ENCODE data around the gene PPIL6. TPM values are rescaled to one million over a fixed set of nuclear protein-coding genes. Genes with fewer than 3 reads are reported as not detected.
A peak's percentile ranks its signal among the peaks of the same experiment; 100 is the strongest.

PPIL6 gene
- polyA plus RNA-seq, 2 of the 4 experiments (the other 2 are of a cell fraction) = 1.6 to 5.0 TPM

- no peak for TF ChIP-seq MYC (IDR thresholded peaks at IDR 0.05; ENCODE audit: borderline replicate concordance, low read length)
- CTCF ChIA-PET = interaction anchor here (1.0 kb wide), 1 partner anchor 220 kb away, joined by 4 read pairs; no protein-coding TSS in a partner anchor
- FAIRE-seq = no peak
Observed at GRCh38 chr6:109485266-109485935, 45.0 kb upstream of the PPIL6 start.

DNA sequence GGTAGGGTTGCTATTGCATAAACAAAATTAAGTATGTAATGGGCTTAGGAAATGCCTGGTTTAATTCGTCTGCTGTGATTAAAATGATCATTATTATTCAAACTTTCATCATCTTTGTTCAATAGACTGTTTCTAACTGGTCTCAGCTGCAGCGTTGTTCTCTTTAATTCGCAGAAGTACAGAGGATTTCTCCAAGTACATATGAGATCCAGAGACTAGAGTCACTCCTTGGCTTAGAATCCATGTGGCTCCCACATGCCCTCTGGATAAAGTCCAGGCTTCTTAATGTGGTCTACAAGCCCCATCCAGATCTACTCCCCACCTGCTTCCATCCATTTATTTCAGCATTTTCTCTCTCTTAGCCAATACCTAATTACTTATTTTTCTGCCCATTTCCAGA, 43.7 kb upstream of the PPIL6 start:
- TF ChIP-seq MAFK (IDR thresholded peaks at IDR 0.05; ENCODE audit: partially characterized antibody) (no peak), NPAS2 (CRISPR knock-in tag; IDR thresholded peaks at IDR 0.05; ENCODE audit: borderline replicate concordance) (no peak), RARB (CRISPR knock-in tag; IDR thresholded peaks at IDR 0.05) (no peak), FOSL2 (IDR thresholded peaks at IDR 0.05) (no peak), FOSL2 (CRISPR knock-in tag; IDR thresholded peaks at IDR 0.05) (no peak), RAD21 (conservative IDR thresholded peaks at IDR 0.05 in 1 of 2, IDR thresholded peaks at IDR 0.05 in 1 of 2) (no peak), PHF8 (IDR thresholded peaks at IDR 0.05; ENCODE audit: borderline replicate concordance, low read depth) (no peak), HES2 (IDR thresholded peaks at IDR 0.05) (no peak), NR3C1 (IDR thresholded peaks at IDR 0.05) (no peak), ZNF302 (CRISPR knock-in tag; IDR thresholded peaks at IDR 0.05) (no peak), CBX2 (IDR thresholded peaks at IDR 0.05; ENCODE audit: borderline replicate concordance, low read depth) (no peak), RCOR1 (IDR thresholded peaks at IDR 0.05; ENCODE audit: low read depth, low read length) (no peak), GATA3 (IDR thresholded peaks at IDR 0.05; ENCODE audit: borderline replicate concordance) (no peak), BCL3 (IDR thresholded peaks at IDR 0.05) (no peak), POLR2AphosphoS2 (conservative IDR thresholded peaks at IDR 0.05; ENCODE audit: low read length) (no peak), EP300 (IDR thresholded peaks at IDR 0.05) (no peak), KDM5A (IDR thresholded peaks at IDR 0.05) (no peak), NFE2L2 (conservative IDR thresholded peaks at IDR 0.05; ENCODE audit: low read length) (no peak), ZSCAN20 (CRISPR knock-in tag; IDR thresholded peaks at IDR 0.05) (no peak), BHLHE40 (IDR thresholded peaks at IDR 0.05; ENCODE audit: low read depth, low read length) (no peak)
- TF ChIP-seq, protein P1, sequence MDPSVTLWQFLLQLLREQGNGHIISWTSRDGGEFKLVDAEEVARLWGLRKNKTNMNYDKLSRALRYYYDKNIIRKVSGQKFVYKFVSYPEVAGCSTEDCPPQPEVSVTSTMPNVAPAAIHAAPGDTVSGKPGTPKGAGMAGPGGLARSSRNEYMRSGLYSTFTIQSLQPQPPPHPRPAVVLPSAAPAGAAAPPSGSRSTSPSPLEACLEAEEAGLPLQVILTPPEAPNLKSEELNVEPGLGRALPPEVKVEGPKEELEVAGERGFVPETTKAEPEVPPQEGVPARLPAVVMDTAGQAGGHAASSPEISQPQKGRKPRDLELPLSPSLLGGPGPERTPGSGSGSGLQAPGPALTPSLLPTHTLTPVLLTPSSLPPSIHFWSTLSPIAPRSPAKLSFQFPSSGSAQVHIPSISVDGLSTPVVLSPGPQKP (IDR thresholded peaks at IDR 0.05; ENCODE audit: low read depth, low read length) = no peak
- ATAC-seq (no peak), FAIRE-seq (no peak), DNase-seq (ENCODE audit: low read depth in 1 of 2, low spot score in 1 of 2) (no peak)
- peak overlapping the region; percentile 85; the same call in 2 of the 3 replicates for H3K4me3 ChIP-seq
- H3K4me1 ChIP-seq = peaks cover 32% of the 10 kb centered on the region; the same call in 2 of the 3 replicates
- WGBS (ENCODE audit: missing lambda C conversion rate) = 92% methylated on average over 3 of the region's 3 CpGs
- ChIA-PET POLR2A (no interaction called here), CTCF (no interaction called here)
- peak overlapping the region in 1 of 2 experiments; percentile 45; a peak in 1 of 6 replicates for H3K27ac ChIP-seq
- H3K4me2 ChIP-seq = peak overlapping the region; percentile 69
- no peaks in the 10 kb centered on the region for H3K9me3 ChIP-seq

More at GRCh38 chr6:109485266-109485935, 45.0 kb upstream of the PPIL6 start:
- Histone ChIP-seq H3K4me1 (peaks cover 24% of the 10 kb centered on the region; the same call in 2 of the 3 replicates), H3K4me2 (no peak overlapping the region), H3K27ac (peak overlapping the region in 1 of 2 experiments; percentile 10; a peak in 1 of 6 replicates), H3K4me3 (no peak overlapping the region), H3K9me3 (no peaks in the 10 kb centered on the region)
- 74% methylated on average over 3 of the region's 3 CpGs for WGBS (ENCODE audit: missing lambda C conversion rate)
- DNase-seq (ENCODE audit: low read depth in 1 of 2, low spot score in 1 of 2) = no peak
- ATAC-seq = no peak
- POLR2A ChIA-PET = no interaction called here

GRCh38 chr6:109483735-109484057, 43.3 kb upstream of the PPIL6 start:
- 16% methylated on average over 6 of the region's 6 CpGs for WGBS (ENCODE audit: missing lambda C conversion rate)
- Histone ChIP-seq H3K4me2 (peak overlapping the region; percentile 69), H3K9me3 (no peaks in the 10 kb centered on the region), H3K27ac (peak overlapping the region; percentile 45 to 100; a peak in 5 of 6 replicates), H3K4me3 (peak overlapping the region; percentile 85), H3K4me1 (peaks cover 36% of the 10 kb centered on the region; the same call in 2 of the 3 replicates)
- DNase-seq (ENCODE audit: low read depth in 1 of 2, low spot score in 1 of 2) (no peak), ATAC-seq (no peak), FAIRE-seq (no peak)
- ChIA-PET CTCF (no interaction called here), POLR2A (no interaction called here)
- no peak for TF ChIP-seq ZC3H11A (IDR thresholded peaks at IDR 0.05)

Data from A549 (cell line).